HT1080 (cell line): ENCODE data around the gene CCDC167. TPM values are rescaled to one million over a fixed set of nuclear protein-coding genes. Genes with fewer than 3 reads are reported as not detected.
A peak's percentile ranks its signal among the peaks of the same experiment; 100 is the strongest.

Source experiments
- DNase-seq: peaks from one replicate; pipeline ENCODE4 v3.0.0-alpha.2; 2015; ENCODE audit warnings: low read depth
- polyA plus RNA-seq, 2 experiments: library from polyadenylated mRNA; depleted of rRNA; stranded (reverse); fragments of >200 nt; gene quantifications; 2 replicates each; pipeline ENCODE4 v1.2.3, GENCODE V29; 2015
- total RNA-seq: library from RNA; depleted of rRNA; stranded (reverse); fragments of >200 nt; shearing (Covaris generic); gene quantifications from 2 replicates; pipeline ENCODE4 v1.2.3, GENCODE V29; 2014; rRNA removed

CCDC167 gene
- 19.5 and 33.1 TPM in 2 replicates for total RNA-seq
- polyA plus RNA-seq (2015; cell fraction: cytosol; rRNA removed), result 27.5 and 29.1 TPM in 2 replicates
- 6.1 and 13.8 TPM in 2 replicates for polyA plus RNA-seq (2015; cell fraction: nucleus; rRNA removed)

- DNase-seq, result peak; percentile 99
Observed at GRCh38 chr6:37499433-37500293, at the start of gene CCDC167. Gene CCDC167 (minus strand): TSS chr6:37499893. CDS start chr6:37499863, 30 bp downstream.

GRCh38 chr6:37549154-37549553 is 49.5 kb upstream of the CCDC167 start:
- DNase-seq, result no peak

- no peak for DNase-seq
Observed at GRCh38 chr6:37548067-37548674, 48.5 kb upstream of the CCDC167 start.

- peak; percentile 56 for DNase-seq
Observed at GRCh38 chr6:37547564-37548061, 47.9 kb upstream of the CCDC167 start.

GRCh38 chr6:37546141-37546871 is 46.6 kb upstream of the CCDC167 start:
- DNase-seq, result no peak

- DNase-seq, result no peak
Observed at GRCh38 chr6:37544530-37544929, 44.8 kb upstream of the CCDC167 start.

- DNase-seq, result no peak
Observed at GRCh38 chr6:37543361-37543760, 43.7 kb upstream of the CCDC167 start.

- no peak for DNase-seq
Observed at GRCh38 chr6:37541346-37541745, 41.7 kb upstream of the CCDC167 start.

GRCh38 chr6:37540390-37540789 is 40.7 kb upstream of the CCDC167 start:
- DNase-seq, result no peak

- DNase-seq, result no peak
Observed at GRCh38 chr6:37540029-37540352, 40.3 kb upstream of the CCDC167 start.

- no peak for DNase-seq
Observed at GRCh38 chr6:37539171-37540028, 39.7 kb upstream of the CCDC167 start.

GRCh38 chr6:37538107-37538506 is 38.4 kb upstream of the CCDC167 start:
- DNase-seq, result peak; percentile 33

GRCh38 chr6:37537548-37537947 is 37.9 kb upstream of the CCDC167 start:
- DNase-seq, result no peak

GRCh38 chr6:37536491-37537190 is 36.9 kb upstream of the CCDC167 start:
- no peak for DNase-seq

GRCh38 chr6:37535759-37536490 is 36.2 kb upstream of the CCDC167 start:
- no peak for DNase-seq

GRCh38 chr6:37535428-37535758 is 35.7 kb upstream of the CCDC167 start:
- DNase-seq, result no peak

GRCh38 chr6:37534893-37535292 is 35.2 kb upstream of the CCDC167 start:
- DNase-seq, result no peak

GRCh38 chr6:37532122-37532521 is 32.4 kb upstream of the CCDC167 start:
- DNase-seq, result no peak

GRCh38 chr6:37531437-37532036 is 31.8 kb upstream of the CCDC167 start:
- no peak for DNase-seq
